NCI-H446 (cell line): ENCODE data around the gene ADAMTS2.

Source experiments
- DNase-seq, 2 experiments: peaks; one replicate each; lab custom pipeline; 2025; lab: John Stamatoyannopoulos, UW

ADAMTS2 gene

GRCh38 chr5:179345433-179346321 lies at the start of gene ADAMTS2:
Gene ADAMTS2 (minus strand): TSS chr5:179345461. CDS start chr5:179345328, 133 bp downstream.
- DNase-seq = no peak

- no peak for DNase-seq
Observed at GRCh38 chr5:179393078-179393477, 47.8 kb upstream of the ADAMTS2 start.

DNA sequence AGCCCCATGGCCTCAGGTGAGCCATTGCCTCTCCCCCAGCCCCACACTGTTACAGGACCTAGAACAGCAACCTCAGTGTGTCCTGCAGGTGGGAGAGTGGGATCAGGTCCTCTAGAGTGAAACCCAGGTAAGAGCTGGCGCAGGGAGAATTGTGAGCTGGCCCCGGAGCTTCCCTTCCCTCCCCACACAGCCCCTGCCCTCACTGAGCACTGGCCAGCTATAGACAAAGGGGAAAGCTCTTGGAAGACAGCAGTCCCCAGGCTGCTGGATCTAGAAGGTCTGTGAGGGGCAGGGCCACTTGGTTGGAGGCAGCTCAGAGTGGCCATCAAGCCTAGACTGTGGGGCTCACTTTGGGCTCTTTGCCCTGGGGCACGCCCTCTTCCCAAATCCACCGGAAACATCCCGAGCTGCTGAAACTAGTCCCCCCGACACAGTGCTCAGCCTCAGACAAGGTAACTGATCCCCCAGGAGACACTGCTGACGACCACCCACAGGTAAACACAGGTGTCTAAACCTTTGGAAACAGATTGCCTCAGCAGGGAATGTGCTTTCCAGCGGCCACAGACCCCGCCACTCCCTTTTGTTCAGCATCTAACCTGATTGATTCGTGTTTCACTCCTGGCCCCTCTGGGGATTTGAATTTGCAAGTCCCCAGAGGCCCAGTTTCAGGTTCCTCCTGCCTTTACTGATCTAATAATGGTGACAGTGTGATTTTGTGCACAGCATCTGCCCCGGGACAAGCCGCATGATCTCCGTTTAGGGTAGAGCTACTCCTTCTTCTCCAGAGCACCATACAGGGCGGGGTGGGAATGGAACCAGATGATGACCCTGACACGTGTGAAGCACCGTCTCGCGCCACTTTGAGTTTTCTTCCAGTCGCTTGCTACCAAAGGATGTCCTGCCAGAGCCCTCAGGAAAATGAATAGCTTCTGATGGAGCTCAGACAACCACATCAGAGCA lies 42.2 kb upstream of the ADAMTS2 start:
- DNase-seq = no peak

DNA sequence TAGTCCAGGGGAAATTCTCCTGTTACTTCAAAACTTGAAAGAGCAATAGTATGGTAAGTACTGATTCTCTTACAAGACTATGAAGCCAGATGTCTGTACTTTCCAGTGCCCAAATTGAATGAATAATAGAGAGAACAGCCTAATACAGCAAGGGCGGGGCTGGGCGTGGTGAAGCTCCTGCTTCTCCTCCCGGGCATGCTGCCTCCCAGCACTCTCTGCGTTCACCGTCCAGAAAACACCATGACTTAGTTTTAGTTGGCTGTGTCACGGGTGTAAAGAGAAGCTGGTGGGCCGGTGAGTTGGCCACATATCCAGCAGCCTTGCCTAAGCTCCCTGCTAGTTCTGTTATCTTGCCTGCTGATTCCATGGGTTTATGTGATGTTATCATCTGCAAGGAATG lies 40.7 kb upstream of the ADAMTS2 start:
- DNase-seq = no peak

DNA sequence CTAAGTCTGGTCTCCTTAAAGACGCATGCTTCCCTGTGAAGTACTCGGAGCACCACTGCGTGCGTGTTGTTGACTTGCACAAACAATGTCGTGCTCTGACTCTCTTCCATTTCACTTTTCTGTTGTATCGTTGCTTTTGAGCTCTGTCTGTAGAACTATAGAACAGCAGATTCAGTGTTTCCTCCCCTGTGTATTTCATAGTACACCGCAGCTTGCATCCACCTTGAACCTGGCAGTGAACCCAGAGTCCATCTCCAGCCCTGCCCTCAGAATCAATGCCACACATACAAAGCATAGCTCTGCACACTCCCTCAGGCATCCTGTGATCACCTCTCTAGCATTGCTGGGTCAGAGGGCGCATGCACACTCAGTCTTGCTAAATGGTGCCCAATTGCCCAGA lies 37.2 kb upstream of the ADAMTS2 start:
- no peak for DNase-seq

DNA sequence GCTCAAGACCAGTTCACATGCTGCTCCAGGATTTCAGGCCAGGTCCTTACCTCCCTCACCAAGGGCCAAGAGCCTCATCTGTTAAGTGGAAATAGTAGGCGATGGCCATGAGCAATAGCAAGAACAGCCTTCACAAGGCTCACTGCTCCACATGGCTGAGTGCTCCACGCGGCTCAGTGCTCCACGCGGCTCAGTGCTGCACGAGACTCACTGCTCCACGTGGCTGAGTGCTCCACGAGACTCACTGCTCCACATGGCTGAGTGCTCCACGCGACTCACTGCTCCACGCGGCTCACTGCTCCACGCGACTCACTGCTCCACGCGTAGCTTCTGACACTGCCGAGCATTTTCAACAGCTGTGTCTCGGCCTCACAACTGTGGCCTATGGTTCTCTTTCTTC lies 36.4 kb upstream of the ADAMTS2 start:
- no peak for DNase-seq

- DNase-seq = no peak
Observed at GRCh38 chr5:179380211-179381035, 35.2 kb upstream of the ADAMTS2 start.

DNA sequence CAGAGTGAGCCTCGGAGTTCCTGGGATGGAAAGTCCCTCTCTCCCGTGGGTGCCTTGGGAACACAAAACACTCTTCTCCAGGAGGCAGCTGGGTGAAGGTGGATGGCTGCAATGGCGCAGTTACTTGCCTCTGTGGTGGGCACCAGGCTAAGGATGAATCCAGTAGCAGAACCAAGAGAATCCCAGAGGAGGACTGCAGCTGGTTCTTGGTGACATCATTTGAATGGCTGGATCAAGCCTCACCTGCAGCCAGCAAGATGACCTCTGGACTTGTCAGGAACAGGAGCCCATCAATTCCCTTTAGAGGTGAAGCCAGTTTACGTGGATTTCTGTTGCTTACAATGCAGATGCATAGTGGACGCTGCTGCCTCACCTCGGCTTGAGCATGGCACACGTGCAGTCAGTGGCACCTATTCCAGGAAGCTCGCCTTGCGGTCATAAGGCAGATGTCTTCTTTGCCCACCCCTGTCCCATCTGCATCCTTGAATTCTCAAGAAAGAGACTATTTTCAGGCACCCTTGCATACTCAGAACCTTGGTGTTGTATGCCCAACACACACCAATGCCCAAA lies 34.1 kb upstream of the ADAMTS2 start:
- no peak for DNase-seq

DNA sequence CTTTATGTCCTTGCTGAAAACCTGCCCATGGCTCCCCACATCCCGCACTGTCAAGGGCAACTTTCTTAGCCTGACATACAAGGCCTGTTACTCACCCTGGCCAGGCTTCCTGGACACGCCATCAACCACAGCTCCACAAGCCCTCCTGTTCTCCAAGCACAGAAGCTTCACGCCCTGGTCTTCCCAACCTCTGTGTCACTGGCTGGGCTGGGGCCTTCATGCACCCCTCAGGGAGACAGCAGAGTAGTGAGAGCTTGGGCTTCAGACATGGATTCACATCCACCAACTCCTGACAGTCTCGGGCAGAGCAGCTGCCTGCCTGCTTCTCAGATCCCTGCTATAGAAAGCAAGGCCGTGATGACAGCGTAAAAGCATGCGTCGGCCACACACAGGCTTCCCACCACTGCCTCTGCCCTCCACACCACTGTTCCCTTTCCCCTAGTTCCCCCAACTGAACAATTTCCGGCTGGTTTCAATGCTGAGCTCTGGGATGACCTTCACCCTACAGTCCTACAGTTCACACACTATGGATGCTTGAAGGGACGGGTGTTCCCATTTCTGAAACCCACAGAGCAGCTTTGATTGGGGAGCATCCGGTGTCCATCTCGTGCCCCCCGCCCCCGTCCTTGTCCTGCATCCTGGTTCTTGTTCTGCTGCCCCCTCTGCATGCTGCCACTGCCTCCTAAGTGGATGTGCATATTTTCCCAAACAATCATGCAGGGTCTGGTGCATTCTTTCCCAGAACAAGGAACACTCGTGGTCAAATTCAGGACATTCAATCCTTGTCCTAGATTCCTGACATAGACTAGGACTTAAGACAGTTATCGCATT lies 33.4 kb upstream of the ADAMTS2 start:
- DNase-seq = no peak

DNA sequence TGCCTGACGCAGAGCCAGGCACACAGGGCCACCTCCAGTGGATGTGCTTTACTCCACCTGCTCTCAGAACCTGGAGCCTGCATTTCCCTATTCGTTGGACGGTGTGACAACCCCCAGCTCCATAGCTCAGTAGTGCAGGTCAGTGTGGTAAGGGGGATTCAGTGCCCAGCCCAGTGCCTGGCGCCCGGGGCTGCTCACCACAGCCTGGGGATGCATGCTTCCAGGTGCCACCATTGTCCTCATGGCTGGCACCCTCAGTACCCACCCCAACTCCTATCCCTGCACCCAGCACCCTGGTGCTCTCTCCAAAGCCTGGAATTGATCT lies 32.8 kb upstream of the ADAMTS2 start:
- DNase-seq = no peak

DNA sequence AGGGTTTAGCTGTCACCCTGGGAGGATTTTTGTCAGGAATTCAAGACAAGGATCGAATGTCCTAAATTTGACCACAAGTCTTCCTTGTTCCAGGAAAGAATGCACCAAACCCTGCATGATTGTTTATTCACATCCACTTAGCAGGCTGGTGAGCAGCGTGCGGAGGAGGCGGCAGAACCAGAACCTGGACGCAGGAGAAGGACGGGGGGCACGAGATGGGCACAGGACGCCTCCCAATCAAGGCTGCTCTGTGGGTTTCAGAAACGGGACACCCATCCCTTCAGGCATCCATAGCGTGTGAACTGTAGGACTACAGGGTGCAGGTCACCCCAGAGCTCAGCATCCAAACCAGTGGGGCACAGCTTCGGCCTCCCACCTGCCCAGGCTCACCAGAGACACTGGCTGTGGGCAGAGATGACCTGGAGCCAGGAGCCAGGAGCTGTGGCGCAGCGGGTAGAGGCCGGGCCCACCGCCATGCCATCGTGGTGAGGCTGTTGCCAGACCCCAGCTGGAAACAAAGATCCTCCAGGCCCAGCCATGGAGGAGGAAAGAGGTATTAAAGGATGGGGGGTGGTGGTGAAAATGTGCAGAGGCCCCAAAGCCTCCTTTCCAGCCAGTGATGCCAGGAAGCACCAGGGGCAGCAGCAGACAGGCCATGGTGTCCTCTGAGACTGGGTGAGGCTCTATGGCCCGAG lies 32.3 kb upstream of the ADAMTS2 start:
- DNase-seq = no peak

DNA sequence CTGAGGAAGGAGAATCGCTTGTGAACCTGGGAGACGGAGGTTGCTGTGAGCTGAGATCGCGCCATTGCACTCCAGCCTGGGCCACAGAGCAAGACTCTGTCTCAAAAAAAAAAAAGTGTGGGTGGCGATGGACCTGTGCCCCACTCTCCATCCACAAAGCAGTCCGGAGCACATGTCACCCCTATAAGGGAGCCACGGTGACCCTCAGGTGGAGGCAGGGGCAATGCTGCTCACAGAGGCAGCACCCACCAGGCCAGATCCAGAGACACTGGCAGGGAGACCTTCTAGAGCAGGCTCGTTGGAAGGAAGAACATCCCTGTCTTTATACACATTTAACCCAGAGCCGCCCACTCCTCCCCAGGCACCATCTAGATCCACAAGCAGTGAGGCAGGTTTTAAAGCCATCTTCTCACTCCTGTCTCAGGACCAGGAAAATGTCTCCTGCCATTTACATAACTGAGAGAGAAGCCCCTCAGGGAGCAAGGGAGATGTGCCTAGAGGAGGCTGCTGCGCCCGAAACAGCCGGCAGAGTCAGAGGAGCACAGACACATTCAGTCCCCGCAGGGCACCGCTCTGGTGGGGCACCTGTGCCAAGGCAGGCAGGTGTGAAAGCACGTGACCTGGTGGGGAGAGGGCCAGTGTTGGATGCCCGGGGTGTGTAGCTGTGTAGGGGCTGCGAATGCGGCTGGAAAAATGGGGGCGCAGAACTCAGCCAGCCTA lies 31.6 kb upstream of the ADAMTS2 start:
- no peak for DNase-seq

DNA sequence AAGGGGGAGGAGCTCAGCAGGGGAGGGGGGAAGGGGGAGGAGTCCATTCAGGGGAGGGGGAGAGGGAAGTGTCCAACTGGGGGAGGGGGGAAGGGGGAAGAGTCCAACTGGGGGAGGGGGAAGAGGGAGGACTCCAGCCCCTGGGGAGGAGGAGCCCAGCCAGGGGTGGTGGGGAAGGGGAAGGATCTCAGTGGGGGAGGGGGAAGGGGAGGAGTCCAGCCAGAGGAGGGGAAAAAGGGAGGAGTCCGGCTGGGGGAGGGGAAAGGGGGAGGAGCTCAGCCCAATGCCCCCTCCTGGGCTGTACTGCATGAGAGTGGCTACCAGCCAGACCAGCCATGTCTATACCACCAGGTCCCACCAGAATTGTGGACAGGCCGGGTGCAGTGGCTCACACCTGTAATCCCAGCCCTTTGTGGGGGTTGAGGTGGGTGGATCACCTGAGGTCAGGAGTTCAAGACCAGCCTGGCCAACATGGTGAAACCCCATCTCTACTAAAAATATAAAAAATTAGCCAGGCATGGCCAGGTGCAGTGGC lies 30.6 kb upstream of the ADAMTS2 start:
- DNase-seq = no peak

GRCh38 chr5:179375236-179375685 lies 30.0 kb upstream of the ADAMTS2 start:
- no peak for DNase-seq

GRCh38 chr5:179374506-179375235 lies 29.4 kb upstream of the ADAMTS2 start:
- DNase-seq = no peak

GRCh38 chr5:179373961-179374505 lies 28.8 kb upstream of the ADAMTS2 start:
- no peak for DNase-seq

DNA sequence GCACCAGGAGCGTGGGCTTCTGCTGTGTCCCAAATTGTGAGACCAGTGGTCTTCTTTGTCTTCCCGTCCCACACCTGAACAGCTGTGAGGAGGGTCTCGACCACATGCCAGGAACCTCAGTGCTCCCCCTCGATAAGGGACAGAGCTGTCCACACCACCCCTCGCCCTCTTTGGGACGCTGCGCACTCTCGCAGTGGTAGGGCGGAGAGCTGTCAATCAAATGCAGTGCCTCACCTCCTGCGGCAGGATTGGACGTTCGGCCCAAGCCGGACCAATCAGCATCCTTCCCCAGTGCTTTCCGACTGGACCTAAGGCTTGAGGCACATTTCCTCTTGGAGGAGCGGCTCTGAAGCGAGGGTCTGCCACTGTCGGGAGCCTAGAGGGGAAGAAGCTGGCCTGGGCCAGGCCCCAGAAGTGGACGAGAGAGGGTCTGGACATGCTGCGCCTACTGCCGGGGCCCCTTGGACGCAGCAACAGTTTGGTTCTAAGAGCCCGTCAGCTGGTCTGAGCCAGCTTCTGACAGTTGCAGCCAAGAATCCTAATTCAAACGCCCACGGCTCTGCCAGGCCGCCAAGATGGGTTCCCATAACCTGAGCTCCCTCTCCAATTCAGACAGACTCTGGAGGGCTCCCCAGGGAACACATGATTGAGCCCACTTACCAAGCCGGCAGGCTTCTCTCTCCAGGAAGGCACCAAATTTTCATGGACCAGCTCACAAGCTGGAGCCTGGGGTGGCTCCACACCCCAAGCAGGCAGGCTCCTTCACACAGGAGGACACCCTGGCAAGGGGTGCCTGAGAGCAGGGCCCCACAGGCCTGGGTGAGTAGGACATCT lies 28.1 kb upstream of the ADAMTS2 start:
- DNase-seq = peak; percentile 22 to 62
